Vagina (tissue), 2 donors: ENCODE results near the gene INTS1.

Experiments used
- POLR2AphosphoS5 ChIP-seq, 2 donors: sonication (generic); formaldehyde crosslinking; IDR thresholded peaks; one replicate each; pipeline ENCODE4 v1.9.0; 2017; ENCODE audit warnings: antibody characterized with exemption in 2 of 2, mild to moderate bottlenecking in 2 of 2, low read depth in 1 of 2; ENCODE audit not compliant: insufficient read depth in 1 of 2
- TF ChIP-seq, protein P1 (sequence below), 3 experiments: fragments of 450-650 bp in 2 of 3; fragments of 200-600 bp in 1 of 3; sonication (generic) in 1 of 3; IDR thresholded peaks; one replicate each; pipeline ENCODE4 v1.5.1; 2017 to 2019; ENCODE audit warnings: antibody characterized with exemption in 3 of 3, mild to moderate bottlenecking in 2 of 3, moderate library complexity in 2 of 3

DNA sequence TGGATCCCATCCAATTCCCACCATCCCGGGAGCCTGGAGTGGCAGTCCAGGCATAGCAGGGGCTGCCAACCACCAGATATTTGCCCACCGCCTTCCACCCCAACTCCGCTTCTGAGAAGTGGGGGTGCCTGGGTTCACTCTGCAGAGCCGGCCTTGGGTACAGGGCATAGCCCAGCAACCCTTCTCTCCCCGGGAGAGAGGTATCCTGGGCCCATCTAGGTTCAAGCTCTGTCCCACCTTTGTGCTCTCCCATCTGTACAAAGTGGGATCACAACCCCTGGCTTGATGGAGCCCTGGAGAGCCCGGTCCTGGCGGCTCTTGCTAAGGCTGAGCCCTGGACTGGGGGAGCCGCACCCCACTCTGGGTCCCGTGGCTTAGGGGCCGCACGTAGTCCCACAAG, 57.1 kb downstream of the INTS1 start:
- TF ChIP-seq, protein P1, sequence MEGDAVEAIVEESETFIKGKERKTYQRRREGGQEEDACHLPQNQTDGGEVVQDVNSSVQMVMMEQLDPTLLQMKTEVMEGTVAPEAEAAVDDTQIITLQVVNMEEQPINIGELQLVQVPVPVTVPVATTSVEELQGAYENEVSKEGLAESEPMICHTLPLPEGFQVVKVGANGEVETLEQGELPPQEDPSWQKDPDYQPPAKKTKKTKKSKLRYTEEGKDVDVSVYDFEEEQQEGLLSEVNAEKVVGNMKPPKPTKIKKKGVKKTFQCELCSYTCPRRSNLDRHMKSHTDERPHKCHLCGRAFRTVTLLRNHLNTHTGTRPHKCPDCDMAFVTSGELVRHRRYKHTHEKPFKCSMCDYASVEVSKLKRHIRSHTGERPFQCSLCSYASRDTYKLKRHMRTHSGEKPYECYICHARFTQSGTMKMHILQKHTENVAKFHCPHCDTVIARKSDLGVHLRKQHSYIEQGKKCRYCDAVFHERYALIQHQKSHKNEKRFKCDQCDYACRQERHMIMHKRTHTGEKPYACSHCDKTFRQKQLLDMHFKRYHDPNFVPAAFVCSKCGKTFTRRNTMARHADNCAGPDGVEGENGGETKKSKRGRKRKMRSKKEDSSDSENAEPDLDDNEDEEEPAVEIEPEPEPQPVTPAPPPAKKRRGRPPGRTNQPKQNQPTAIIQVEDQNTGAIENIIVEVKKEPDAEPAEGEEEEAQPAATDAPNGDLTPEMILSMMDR (IDR thresholded peaks at IDR 0.05) = no peak
- no peak for TF ChIP-seq POLR2AphosphoS5 (IDR thresholded peaks at IDR 0.05; ENCODE audit: insufficient read depth in 1 of 2, low read depth in 1 of 2)
